WI38 (cell line): ENCODE data around the gene TTLL5.

ENCODE experiments used
- H3K4me3 ChIP-seq: 2 replicates; pipeline ENCODE4 v1.5.1; 2011; ENCODE audit warnings: low read depth, mild to moderate bottlenecking, control low read depth, low read length
- CTCF ChIP-seq: IDR thresholded peaks from 2 replicates; pipeline ENCODE4 v1.5.1; 2012; ENCODE audit warnings: low read depth, mild to moderate bottlenecking, control low read depth, low read length

TTLL5 gene

GRCh38 chr14:75877292-75877691, 216.2 kb downstream of the TTLL5 start:
- no peak overlapping the region for H3K4me3 ChIP-seq
- no peak for TF ChIP-seq CTCF

GRCh38 chr14:75877884-75878283, 216.8 kb downstream of the TTLL5 start:
- H3K4me3 ChIP-seq = no peak overlapping the region

GRCh38 chr14:75879031-75879430, 218.0 kb downstream of the TTLL5 start:
- no peak for TF ChIP-seq CTCF
- H3K4me3 ChIP-seq = no peak overlapping the region

More at GRCh38 chr14:75877884-75878283, 216.8 kb downstream of the TTLL5 start:
- no peak for TF ChIP-seq CTCF

GRCh38 chr14:75880512-75880911, 219.5 kb downstream of the TTLL5 start:
- no peak overlapping the region for H3K4me3 ChIP-seq
- TF ChIP-seq CTCF = no peak

- no peak overlapping the region for H3K4me3 ChIP-seq
- TF ChIP-seq CTCF = no peak
Observed at GRCh38 chr14:75881994-75882393, 220.9 kb downstream of the TTLL5 start.

GRCh38 chr14:75884198-75884611, 223.2 kb downstream of the TTLL5 start:
- H3K4me3 ChIP-seq = no peak overlapping the region
- no peak for TF ChIP-seq CTCF

- H3K4me3 ChIP-seq = no peak overlapping the region
- no peak for TF ChIP-seq CTCF
Observed at GRCh38 chr14:75885829-75886228, 224.8 kb downstream of the TTLL5 start.
